ENCODE data around the gene FSIP1.

FSIP1 gene

GRCh38 chr15:39580117-39580484, 202.5 kb downstream of the FSIP1 start:
- DNase-seq, result peak; percentile 65

DNA sequence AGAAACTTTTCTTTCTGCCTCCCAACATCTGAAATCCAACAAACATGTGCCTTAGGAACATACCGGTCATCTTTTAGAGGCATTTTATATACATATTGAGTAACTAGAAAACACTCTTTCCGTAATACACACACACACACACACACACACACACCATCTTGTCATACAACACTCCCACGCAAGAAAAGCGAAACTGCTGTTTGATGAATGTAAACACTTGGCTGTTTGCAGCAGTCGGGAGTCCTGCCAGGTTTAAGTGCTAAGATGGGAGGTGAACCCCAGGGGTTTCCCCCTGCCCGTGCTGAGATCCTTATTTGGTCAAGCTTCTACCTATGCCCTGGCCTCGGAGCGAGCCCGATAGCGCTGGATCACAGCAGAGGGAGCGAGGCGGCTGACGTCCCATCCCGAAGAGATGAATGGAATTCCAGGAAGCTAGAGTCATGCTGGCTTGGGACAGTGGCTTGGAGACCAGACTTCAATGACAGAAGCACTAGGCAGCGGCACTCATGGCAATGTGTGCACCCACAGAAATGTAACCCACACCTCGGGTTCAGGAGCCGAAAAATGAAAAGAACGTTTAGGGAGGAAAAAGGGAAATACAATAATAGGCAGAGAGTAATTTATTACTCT, 203.0 kb downstream of the FSIP1 start:
- DNase-seq, result peak; percentile 7

GRCh38 chr15:39578851-39579486, 203.7 kb downstream of the FSIP1 start:
- DNase-seq, result no peak

- DNase-seq, result no peak
Measured at GRCh38 chr15:39575180-39575579, 207.5 kb downstream of the FSIP1 start.

DNA sequence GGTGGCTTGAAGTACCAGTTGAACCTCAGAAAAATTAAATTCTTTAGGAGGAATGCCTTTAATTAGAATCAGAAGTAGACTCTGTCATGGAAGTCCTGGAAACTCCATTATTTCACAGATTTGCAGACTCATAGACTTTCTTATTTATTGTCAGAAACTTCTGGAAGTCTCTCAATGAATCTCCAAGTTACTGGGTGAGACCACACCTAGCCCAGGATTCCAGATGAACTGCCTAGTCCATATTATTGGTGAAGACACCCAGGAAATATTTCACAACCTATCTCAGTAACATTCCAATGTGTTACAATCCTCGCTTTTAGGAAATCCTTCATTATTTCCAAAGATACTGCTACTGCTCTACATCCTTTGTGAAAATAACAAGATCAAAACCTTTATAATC, 208.2 kb downstream of the FSIP1 start:
- no peak for DNase-seq

DNA sequence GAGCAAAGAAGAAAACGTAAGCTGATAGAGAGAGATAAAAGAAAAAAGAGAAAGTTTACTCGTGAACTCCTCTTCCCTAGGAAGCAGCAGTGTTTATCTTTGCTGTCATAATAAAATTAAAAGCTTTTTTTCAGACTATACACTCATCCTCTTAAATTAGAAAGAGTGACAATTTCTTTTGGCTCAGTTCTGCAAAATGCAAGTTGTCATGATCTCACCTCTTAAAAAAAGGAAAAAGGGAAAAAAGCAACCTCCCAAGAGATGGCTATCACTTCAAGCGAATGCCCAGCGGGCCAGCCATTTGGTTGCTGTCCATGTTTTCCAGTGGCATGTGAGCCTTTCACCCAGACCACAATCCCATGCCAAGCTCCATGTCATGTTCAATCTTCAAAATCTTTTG, 208.8 kb downstream of the FSIP1 start:
- DNase-seq, result no peak

- no peak for DNase-seq
Measured at GRCh38 chr15:39573287-39573686, 209.4 kb downstream of the FSIP1 start.

DNA sequence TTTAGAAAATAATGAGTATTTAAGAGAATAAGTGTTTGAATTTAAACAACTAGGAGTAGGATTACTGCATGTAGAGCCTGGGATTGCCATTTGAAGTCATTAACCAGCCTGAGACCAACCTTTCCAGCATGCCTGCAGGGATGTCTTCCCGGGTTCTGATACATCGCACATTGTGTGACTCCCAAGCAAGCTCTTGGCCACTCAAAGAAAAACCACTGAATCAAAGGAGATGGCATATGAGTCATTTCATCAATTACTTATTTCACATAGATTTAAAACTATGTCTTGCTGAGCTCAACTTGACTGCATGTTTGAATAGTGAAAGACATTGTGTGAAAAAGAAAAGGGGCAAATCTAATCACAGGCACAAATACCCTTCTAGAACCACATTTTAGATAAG, 216.8 kb downstream of the FSIP1 start:
- DNase-seq, result no peak

- no peak for DNase-seq
Measured at GRCh38 chr15:39564972-39565665, 217.5 kb downstream of the FSIP1 start.

GRCh38 chr15:39558421-39558820, 224.2 kb downstream of the FSIP1 start:
- no peak for DNase-seq

DNA sequence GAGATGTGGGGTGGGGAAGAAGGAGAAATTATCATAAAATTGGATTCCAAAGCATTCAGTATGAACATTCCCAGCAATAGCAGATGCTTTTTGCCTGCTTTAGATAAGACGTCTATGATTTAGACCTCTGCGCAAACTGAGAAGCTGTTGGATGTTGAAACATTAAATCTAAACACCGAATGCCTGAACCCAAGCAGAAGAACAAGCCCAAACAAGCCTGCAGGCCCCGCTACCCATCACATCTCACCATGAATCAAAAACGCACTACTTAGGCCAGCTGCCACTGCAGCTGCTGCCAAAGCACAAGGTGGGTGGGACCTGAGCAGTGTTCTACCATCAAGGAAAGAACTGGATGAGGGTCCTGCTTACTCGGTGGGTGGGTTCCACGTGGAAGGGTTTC, 226.2 kb downstream of the FSIP1 start:
- peak; percentile 68 for DNase-seq

DNA sequence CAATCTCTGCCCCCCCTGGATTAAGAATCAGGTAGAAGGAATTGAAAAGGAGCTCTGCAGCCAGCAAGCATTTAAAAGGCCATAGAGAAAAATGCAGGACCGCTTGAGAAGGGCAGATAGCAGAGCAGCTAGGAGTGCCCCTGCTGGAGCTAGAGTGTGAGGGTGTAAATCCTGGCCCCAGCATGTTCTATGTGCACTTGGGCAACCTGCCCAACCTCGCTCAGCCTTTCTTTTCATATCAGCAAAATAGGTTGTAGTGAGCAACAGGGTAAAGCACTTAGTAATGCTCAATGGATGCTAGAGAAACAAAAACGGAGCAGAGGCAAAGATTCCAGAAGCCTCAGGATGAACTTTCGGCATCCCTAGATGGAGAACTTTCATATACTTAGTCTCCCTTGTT, 226.8 kb downstream of the FSIP1 start:
- DNase-seq, result peak; percentile 30

DNA sequence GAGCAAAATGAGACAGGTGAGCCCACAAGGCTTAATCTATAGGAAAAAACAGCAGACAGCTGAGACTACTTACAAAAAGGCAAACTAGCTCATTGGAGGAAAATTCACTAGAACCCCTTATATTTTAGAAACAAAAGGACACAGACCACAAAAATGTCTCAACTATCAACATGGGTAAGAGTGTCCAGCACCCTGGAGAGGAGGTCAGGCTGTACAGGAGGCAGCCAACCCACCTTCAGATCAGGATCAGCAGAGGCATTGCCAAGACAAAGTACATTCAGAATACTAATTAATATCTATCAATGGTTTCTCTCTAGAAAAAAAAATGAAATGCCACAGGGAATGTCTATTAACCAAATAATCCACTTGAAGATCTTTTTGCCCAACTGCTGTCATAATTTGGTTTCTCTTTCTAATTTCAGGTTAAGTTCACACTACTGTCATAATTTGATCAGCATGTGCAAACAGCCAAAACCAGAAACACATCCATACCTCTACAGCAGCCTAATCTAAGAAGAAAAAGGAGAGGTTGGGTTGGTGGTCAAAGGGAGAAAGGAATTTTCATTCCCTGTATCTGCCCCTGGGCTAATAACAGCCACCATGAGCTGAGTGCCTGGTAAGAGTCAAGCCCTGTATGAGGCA, 227.8 kb downstream of the FSIP1 start:
- no peak for DNase-seq

GRCh38 chr15:39553947-39554693, 228.5 kb downstream of the FSIP1 start:
- DNase-seq, result peak; percentile 92

GRCh38 chr15:39552556-39552955, 230.1 kb downstream of the FSIP1 start:
- no peak for DNase-seq

- no peak for DNase-seq
Measured at GRCh38 chr15:39551476-39551875, 231.2 kb downstream of the FSIP1 start.

All from NCI-H1105 treated with DMSO at 0.1 percent for 48 hours (cell line).